Measurements from ENCODE around the gene ATP6AP1.

- TF ChIP-seq, protein P1, sequence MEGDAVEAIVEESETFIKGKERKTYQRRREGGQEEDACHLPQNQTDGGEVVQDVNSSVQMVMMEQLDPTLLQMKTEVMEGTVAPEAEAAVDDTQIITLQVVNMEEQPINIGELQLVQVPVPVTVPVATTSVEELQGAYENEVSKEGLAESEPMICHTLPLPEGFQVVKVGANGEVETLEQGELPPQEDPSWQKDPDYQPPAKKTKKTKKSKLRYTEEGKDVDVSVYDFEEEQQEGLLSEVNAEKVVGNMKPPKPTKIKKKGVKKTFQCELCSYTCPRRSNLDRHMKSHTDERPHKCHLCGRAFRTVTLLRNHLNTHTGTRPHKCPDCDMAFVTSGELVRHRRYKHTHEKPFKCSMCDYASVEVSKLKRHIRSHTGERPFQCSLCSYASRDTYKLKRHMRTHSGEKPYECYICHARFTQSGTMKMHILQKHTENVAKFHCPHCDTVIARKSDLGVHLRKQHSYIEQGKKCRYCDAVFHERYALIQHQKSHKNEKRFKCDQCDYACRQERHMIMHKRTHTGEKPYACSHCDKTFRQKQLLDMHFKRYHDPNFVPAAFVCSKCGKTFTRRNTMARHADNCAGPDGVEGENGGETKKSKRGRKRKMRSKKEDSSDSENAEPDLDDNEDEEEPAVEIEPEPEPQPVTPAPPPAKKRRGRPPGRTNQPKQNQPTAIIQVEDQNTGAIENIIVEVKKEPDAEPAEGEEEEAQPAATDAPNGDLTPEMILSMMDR (IDR thresholded peaks at IDR 0.05) = no peak
- TF ChIP-seq POLR2AphosphoS5 (IDR thresholded peaks at IDR 0.05; ENCODE audit: insufficient read depth in 1 of 2, low read depth in 1 of 2) (peak; percentile 13 to 69), POLR2A (IDR thresholded peaks at IDR 0.05) (no peak)
Observed at GRCh38 chrX:154409222-154409871, 19.1 kb upstream of the ATP6AP1 start, which contains the start of gene DNASE1L1.
